Kasumi-1 (cell line): Measurements from ENCODE around the gene SLC35F3.
A peak's percentile ranks its signal among the peaks of the same experiment; 100 is the strongest.
"Not testable (repeated sequence)": the region's sequence is repeated elsewhere in the genome, so short reads cannot be mapped to it uniquely, and the experiment has no call there.

Source experiments
- DNase-seq, 2 experiments: peaks; one replicate each; lab custom pipeline; 2025; lab: John Stamatoyannopoulos, UW

SLC35F3 gene

DNA sequence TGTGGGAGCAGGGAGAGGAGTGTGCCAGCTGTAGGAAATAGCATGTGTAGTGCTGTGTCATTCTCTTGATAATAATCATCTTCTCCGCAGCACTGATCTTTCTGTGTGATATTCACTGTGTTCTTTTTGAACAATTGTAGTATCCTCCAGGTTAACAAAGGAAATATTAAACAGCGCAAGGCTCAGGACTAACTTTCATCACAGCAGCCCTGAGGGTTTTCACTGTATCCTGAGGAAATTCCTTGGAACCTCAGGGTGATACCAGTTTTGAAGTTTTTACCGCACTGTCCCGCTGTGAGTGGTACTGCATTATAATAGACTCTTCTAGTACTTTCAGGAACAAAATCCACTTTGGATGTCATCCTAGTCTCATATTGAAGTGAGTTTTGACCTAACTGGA, 240.4 kb downstream of the SLC35F3 start:
- DNase-seq, result no peak

DNA sequence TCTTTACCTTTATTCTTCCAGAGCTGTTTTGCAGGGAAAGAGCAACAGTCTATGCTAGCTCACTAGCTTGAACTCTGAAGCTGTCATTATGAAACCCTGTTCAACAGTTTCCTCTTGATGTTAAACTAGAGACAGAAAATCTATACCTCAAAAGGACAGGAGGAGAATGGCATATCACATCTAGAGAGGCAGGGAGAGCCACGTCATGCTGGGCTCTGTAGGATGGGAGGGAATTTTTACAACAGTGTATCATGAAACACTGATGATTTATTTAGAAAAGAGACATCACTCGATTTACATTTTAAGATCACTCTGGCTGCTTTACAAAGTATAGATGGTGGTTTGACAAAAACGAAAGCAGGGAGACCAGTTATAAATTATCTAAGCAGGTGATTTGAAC, 243.9 kb downstream of the SLC35F3 start:
- DNase-seq, result no peak

DNA sequence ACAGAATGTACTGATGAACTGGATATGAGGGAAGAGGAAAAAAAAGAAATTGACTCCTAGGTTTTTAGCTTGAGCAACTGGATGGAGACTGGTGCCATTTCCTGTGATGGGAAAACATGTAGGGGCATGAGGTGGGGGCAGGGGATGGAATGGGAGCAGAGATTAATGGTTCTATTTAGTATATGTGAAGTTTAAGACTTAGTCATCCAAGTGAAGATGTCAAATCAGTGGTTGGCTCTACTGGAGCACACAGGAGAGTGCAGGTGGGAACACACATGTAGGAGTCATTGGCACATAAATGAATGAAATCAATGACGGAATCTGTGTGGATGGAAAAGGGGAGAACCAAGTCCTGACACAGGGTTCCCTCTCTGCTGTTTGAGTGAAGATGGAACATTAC, 244.3 kb downstream of the SLC35F3 start:
- no peak for DNase-seq

DNA sequence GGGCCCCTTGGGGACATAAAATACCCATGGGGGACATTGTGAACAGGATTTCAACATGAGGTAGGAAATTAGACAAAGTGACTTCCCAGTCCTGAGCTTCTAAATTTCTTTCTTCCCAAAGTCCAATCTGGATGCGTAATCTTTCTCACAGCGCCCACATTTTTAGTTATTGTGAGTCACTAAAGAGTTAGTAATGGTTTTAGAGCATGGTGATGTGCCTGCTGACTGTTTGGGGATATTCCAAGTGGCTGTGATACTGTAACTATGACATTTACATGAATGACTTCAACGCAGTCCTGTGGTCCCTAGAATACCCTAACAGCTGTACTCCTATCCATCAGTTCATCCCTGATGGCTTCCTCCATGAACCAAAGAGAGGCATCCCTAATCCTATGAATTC, 244.7 kb downstream of the SLC35F3 start:
- no peak for DNase-seq

- DNase-seq, result no peak
Observed at GRCh38 chr1:234150892-234151291, 246.4 kb downstream of the SLC35F3 start.

DNA sequence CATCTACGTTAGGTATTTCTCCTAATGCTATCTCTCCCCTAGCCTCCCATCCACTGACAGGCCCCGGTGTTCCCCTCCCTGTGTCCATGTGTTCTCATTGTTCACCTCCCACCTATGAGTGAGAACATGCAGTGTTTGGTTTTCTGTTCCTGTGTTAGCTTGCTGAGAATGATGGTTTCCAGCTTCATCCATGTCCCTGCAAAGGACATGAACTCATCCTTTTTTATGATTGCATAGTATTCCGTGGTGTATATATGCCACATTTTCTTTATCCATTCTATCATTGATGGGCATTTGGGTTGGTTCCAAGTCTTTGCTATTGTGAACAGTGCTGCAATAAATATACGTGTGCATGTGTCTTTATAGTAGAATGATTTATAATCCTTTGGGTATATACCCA, 247.9 kb downstream of the SLC35F3 start:
- not testable (repeated sequence) for DNase-seq

DNA sequence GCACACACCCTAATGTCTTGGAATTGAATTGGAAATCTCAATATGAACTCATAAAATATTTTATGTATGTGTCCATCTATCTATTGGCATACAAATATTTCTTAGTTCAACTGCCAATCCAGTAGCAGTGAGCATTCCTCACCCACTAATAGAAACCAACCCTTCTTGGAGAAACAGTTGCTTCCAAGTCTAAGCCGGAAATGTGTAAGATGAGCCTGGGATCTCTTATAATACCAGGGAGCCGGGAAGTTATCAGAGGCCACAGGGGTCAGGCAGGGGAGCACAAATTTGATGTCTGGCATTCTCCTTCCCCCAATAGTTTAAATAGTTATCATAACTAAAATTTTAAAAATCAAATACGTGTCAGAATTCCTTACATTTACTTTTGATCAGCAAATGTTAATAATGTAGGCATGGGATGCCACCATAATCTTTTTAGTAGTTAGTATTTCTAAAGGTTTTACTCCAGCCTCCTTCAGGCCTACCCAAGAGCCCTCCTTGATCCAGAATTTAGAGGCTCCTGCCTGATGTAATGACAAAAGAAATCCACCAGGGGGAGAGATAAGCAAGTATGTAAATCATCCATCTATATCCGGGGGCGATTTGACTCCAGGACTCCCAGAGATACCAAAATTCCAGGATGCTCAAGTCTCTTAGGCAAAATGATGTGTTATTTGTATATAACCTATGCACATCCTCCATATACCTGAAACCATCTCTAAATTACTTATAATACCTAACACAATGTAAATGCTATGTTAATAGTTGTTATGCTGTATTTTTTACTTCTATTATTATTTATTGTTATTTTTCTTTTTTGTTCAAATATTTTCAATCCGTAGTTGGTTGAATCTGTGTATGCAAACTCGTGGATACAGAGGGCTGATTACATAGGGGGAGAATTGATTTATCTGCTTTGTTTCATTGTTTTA, 250.1 kb downstream of the SLC35F3 start:
- DNase-seq, result peak; percentile 64 to 86

GRCh38 chr1:234162661-234163060, 258.2 kb downstream of the SLC35F3 start:
- no peak for DNase-seq

DNA sequence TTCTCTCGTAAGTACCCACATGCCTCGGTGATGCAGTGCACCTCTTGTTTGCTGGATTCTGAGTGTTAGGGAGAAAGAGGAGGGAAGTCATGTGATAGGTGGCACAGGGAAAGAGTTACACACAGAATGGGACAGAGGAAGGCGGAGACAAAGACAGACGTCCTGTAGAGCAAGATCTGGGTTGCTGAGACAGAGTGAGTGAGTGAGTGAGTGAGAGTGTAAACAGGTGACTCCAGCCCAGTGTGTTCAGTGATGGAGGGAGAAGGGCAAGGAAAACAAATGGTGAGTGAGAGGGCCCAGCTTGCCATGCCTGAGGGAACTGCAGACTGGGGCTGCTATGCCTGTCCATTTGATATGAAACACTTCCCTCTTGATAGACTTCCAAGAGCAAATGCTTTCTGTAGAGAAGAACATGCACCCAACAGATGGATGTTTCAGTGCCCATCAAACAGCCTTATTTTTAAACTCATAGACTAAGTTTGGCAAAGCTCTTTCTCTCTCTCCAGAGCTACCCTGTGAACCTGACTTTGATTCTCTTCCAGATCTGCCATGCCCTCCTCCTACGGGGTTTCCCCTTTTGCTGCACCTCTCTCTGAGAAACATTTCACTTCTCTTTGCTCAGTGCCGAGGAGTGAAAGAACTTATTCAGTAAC, 258.9 kb downstream of the SLC35F3 start:
- DNase-seq, result no peak

DNA sequence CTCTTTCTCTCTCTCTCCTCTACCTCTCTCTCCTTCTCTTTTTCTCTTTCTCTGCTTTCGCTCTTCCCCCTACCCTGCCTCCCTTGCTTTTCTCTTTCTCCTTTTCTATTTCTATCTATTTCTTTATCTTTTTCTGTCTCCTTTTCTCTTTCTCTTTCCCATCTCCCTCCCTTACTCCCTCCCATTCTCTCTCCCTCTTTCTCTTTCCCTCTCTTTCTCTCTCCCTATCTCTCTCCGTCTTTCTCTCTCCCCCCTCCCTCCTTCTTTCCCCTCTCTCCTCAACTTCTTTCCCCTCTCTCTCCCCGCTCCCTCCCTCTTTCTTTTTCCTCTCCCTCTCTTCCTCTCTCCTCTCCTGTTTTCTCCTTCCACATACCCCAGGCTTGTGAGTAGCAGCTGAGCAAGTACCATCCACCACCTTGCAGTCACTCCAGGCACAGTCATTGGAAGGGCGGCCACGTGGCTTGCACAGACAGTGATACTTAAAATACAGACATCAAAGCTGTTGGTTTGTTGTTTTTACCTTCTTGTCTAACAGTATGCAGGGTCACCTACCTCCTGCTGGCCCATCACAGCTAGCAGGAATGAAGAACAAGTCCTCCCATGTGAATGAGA, 259.7 kb downstream of the SLC35F3 start:
- DNase-seq, result no peak

DNA sequence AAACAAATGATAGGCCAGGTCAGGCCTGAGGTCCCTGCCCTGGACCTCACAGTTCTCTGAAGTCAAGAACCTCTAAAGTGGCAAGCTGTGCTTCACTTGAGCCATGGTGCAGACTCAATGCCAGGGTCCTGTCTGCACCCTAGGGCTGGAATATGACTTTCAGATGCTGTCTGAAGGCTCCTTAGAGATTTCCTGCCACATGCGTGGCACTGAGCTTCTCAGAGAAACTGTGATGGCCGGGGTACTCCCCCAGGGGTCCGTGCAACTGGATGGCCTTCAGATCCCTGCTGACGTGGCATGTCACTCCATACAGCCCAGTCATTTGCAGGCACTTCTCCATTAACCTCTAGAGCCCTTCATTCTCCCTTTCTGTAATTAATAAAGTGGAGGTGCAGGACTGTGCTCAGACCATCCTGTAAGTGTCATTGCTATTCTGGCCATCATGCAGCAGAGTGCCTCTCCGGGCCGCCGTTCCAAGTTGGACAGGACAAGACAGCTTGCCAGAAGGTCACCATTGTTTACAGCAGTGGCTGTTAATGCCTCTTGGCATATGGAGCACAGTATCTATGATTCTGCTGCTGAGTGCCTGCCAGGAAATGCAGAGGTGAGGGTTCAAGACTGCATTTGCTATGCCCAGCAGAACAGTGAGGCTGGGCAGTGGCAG, 263.7 kb downstream of the SLC35F3 start:
- no peak for DNase-seq

DNA sequence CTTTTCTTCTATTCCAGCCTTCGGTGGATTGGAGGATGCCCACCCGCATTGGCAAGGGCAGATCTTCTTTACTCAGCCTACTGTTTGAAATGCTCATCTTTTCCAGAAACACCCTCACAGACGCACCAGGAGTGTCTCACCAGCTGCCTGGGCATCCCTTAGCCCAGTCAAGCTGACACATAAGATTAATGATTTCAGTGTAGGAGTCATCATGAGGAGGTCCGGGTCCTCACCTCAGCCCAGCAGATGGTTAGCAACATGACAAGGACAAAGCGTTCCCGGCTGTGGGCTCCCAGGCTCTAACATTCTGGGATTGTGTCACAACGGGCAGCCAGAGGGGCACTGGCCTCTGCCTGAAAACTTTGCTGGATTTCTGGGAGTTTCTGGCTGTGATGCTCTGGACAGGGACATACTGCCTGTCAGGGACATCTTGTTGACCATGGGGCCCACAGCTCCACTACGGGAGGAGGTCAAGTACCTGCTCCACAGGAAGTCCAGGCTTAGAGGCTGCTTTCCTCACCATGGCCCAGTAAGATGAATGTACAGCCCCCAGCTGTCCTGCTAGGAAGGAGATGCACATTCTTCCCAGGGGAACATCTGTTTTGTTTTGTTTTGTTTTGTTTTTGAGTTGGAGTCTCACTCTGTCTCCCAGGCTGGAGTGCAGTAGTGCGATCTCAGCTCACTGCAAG, 264.8 kb downstream of the SLC35F3 start:
- no peak for DNase-seq

- DNase-seq, result no peak
Observed at GRCh38 chr1:234170067-234170466, 265.6 kb downstream of the SLC35F3 start.

GRCh38 chr1:234170622-234171021, 266.1 kb downstream of the SLC35F3 start:
- DNase-seq, result no peak

DNA sequence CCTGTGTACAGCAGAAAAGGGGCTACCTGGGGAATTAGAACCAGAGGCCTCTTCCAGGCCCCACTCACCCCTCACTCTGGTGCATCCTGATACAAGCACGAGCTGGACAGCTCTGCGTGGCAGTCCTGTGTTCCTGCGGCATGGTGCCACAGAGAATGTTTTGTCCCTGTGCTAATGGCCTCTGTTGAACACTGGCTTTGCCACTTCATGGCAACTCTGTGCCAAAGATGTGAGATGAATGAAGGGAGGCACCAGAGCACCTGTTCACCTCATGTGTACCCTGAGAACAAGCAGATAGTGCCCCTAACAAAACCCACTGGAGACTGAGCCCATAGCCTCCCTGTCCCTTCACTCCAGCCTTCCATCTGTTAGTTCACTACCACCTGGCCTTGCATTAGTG, 269.5 kb downstream of the SLC35F3 start:
- no peak for DNase-seq

DNA sequence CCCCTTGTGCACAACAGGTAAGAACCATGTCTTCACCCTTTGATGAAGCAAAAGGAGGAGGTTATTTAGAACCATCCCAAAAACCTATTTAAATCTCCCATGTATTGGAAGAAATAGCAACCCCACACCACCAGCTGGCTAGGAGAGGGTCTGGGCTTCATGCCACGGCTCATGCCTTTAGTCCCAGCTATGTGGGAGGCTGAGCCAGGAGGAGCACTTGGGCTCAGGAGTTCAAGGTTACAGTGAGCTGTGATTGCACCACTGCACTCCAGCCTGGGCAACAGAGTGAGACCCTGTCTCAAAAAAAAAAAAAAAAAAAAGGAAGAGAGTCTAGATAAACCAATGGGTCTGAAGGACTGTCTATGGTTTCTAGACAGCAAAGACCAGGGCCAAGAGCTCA, 270.9 kb downstream of the SLC35F3 start:
- no peak for DNase-seq

GRCh38 chr1:234176000-234176399, 271.5 kb downstream of the SLC35F3 start:
- DNase-seq, result no peak

DNA sequence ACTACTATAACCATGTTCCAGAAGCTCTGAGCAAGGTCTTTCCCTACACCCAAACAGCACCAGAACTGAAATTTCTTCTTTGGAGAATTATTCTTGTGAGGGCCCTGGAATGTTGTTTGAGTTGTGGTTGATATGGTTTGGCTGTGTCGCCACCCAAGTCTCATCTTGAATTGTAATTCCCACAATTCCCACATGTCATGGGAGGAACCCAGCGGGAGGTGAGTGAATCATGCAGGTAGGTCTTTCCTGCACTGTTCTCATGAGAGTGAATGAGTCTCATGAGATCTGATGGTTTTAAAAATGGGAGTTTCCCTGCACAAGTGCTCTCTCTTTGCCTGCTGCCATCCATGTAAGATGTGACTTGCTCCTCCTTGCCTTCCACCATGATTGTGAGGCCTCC, 272.4 kb downstream of the SLC35F3 start:
- DNase-seq, result not testable (repeated sequence)

DNA sequence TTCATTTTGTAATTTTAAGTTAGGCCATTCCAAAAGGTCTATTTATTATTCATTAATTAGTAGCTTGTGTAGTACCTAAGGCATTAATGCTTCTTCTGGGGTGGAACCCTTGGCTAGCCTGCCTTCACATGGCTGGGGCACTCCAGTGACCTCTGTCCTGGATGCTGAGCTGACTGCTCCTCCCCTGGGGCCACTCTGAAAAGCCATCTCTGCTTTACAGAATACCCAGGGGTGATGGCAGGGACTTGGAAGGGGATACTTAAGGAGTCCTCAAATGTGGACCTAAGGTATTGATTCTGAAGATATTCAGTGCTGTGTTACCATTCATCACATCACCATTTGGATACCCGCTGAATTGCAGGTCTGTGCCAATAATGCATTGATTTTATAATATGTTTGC, 281.0 kb downstream of the SLC35F3 start:
- no peak for DNase-seq

DNA sequence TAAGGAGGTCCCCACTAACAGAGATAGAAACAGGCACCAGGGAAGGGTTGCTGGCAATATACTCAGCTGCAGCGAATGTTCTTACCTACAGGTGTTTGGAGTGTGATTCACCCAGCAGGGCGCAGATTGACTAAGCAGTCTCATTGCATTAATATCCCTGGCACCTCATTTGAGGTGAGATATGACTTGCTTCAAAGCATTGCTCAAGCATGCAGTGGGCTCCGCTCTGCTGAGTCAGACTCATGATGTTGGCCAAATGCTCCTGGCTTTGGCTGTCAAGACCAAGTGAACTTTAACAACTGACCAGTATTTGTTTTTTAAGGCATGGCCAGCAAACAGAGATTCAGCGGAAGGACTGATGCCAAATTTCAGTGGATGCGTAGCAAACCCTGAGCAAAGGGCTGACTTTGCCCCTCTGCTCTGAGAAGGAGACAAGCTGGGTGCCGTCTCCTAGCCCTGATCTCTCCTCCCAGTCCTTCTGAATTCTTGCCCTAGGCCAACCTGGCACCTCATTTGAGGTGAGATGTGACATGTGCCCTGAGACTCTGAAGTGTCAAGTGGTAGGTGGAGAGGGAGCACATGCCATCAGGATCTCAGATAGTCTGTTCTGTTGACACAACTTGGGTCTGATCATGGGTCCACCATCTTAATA, 281.7 kb downstream of the SLC35F3 start:
- DNase-seq, result no peak

DNA sequence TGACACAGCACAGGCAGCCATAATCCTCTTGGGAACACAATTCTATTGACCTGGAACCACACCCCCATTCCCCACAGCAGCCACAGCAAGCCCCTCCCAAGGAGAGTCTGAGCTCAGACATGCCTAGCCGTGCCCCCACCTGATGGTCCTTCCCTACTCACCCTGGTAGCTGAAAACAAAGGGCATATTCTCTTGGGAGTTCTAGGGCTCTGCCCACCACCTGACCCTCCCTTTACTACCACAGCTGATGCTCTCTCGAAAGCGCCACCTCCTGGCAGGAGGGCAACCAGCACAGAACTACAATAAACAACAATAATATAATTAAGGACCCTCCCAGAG, 283.9 kb downstream of the SLC35F3 start:
- DNase-seq, result no peak
